K562 (cell line): Measurements from ENCODE around the gene BDH1. TPM values are rescaled to one million over a fixed set of nuclear protein-coding genes. Genes with fewer than 3 reads are reported as not detected.

Experiments used
- ATAC-seq: fragments of 200-7000 bp; cut with Tn5 transposase; 3 replicates; pipeline ENCODE4 v1.9.1; 2020; ENCODE audit warnings: moderate library complexity
- BruUV-seq: library from RNA; stranded (reverse); fragments of 400-500 nt; replicated peaks from 2 replicates; lab custom pipeline; 2021; lab: Mats Ljungman, UMichigan
- CTCF ChIA-PET: fragments of 300-600 bp; formaldehyde crosslinking; extraction: SDS; loops from one replicate; lab custom pipeline; 2021; ENCODE audit warnings: low intra/inter-chr PET ratio; lab: Yijun Ruan, JAX
- POLR2A ChIA-PET: fragments of 300-600, 350-650 bp; sonication (Branson Sonifier 250); formaldehyde crosslinking; extraction: SDS; loops from one replicate; lab custom pipeline; 2021; ENCODE audit warnings: antibody characterized with exemption, inconsistent platforms; lab: Yijun Ruan, JAX
- DNase-seq, 4 experiments: peaks; one replicate each; pipeline versions ENCODE4 v3.0.0 to v3.0.0-alpha.2; 2011 to 2018; ENCODE audit warnings: low spot score in 3 of 4, mixed read lengths in 3 of 4; ENCODE audit errors: extremely low read depth in 1 of 4
- FAIRE-seq: peaks from 2 replicates; lab custom pipeline; 2011; peaks lifted over from hg19 to GRCh38; lab: Jason Lieb, UNC
- H2AFZ ChIP-seq: 2 replicates; pipeline ENCODE4 v1.6.0; 2011; ENCODE audit warnings: low read depth, low read length, control low read depth, inconsistent platforms
- H3K27ac ChIP-seq: fragments of 200-600 bp; 3 replicates; pipeline ENCODE4 v1.8.0; 2011; ENCODE audit warnings: low read depth, mild to moderate bottlenecking, control low read depth, inconsistent platforms, low read length, moderate library complexity, mixed read lengths; ENCODE audit errors: extremely low read depth
- H3K27me3 ChIP-seq, 2 experiments: fragments of 300-600 bp in 1 of 2; 2 replicates in 1 of 2; 3 replicates in 1 of 2; pipeline versions ENCODE4 v1.6.0 to v1.8.0; 2011; ENCODE audit warnings: inconsistent platforms in 2 of 2, low read length in 2 of 2, mild to moderate bottlenecking in 1 of 2, mixed read lengths in 1 of 2, moderate library complexity in 1 of 2; ENCODE audit not compliant: control insufficient read depth in 2 of 2, insufficient read depth in 2 of 2
- H3K36me3 ChIP-seq: fragments of 300-600 bp; 3 replicates; pipeline ENCODE4 v1.8.0; 2011; ENCODE audit warnings: mild to moderate bottlenecking, low read length, inconsistent platforms; ENCODE audit not compliant: control insufficient read depth, insufficient read depth
- H3K4me1 ChIP-seq, 2 experiments: fragments of 200-600 bp in 1 of 2; replicated peaks in 1 of 2; 2 replicates in 1 of 2; 3 replicates in 1 of 2; pipeline versions ENCODE4 v1.5.1 to v1.8.0; 2011; ENCODE audit warnings: inconsistent platforms in 2 of 2, low read length in 2 of 2, mild to moderate bottlenecking in 1 of 2, mixed read lengths in 1 of 2, moderate library complexity in 1 of 2; ENCODE audit not compliant: control insufficient read depth in 2 of 2, insufficient read depth in 2 of 2
- H3K4me2 ChIP-seq: 2 replicates; pipeline ENCODE4 v1.6.1; 2011; ENCODE audit warnings: low read length, control low read depth, inconsistent platforms, mixed read lengths; ENCODE audit not compliant: insufficient read depth
- H3K4me3 ChIP-seq: fragments of 200-600 bp; sonication (generic), shearing (Covaris generic); 2 replicates; pipeline ENCODE4 v1.5.1; 2016; ENCODE audit warnings: control low read depth, inconsistent platforms
- H3K79me2 ChIP-seq: fragments of 200-600 bp; 3 replicates; pipeline ENCODE4 v1.8.0; 2011; ENCODE audit warnings: low read length, inconsistent platforms; ENCODE audit not compliant: control insufficient read depth, insufficient read depth
- H3K9ac ChIP-seq, 2 experiments: 2 replicates each; pipeline versions ENCODE4 v1.6.0 to v1.6.1; 2011; ENCODE audit warnings: low read depth in 2 of 2, low read length in 2 of 2, control low read depth in 1 of 2, inconsistent platforms in 1 of 2, mild to moderate bottlenecking in 1 of 2, mixed read lengths in 1 of 2; ENCODE audit not compliant: insufficient read depth in 1 of 2
- H3K9me1 ChIP-seq: one replicate; pipeline ENCODE4 v1.6.0; 2011; ENCODE audit warnings: inconsistent platforms, mild to moderate bottlenecking, low read length, moderate library complexity; ENCODE audit not compliant: control insufficient read depth, insufficient read depth
- H3K9me3 ChIP-seq: replicated peaks from 2 replicates; pipeline ENCODE4 v1.5.1; 2011; ENCODE audit warnings: low read depth, low read length, inconsistent platforms; ENCODE audit not compliant: control insufficient read depth, insufficient read depth
- H4K20me1 ChIP-seq: replicated peaks from 2 replicates; pipeline ENCODE4 v1.6.1; 2011; ENCODE audit warnings: low read length, inconsistent platforms, mixed read lengths; ENCODE audit not compliant: control insufficient read depth, insufficient read depth
- ATF3 ChIP-seq, 2 experiments: fragments of 450-650 bp in 1 of 2; sonication (generic) in 1 of 2; formaldehyde crosslinking in 1 of 2; IDR thresholded peaks in 1 of 2; conservative IDR thresholded peaks in 1 of 2; 2 replicates each; pipeline versions ENCODE4 v1.6.1 to v1.8.1; 2016 to 2023; ENCODE audit warnings: mild to moderate bottlenecking in 2 of 2, moderate library complexity in 2 of 2, inconsistent platforms in 1 of 2, missing genetic modification reagents in 1 of 2
- C11orf30 ChIP-seq: fragments of 450-650 bp; IDR thresholded peaks from 2 replicates; pipeline ENCODE4 v1.6.1; 2016; ENCODE audit warnings: low read depth, mild to moderate bottlenecking
- DPF2 ChIP-seq: fragments of 450-650 bp; IDR thresholded peaks from 2 replicates; pipeline ENCODE4 v1.6.1; 2016
- ETV1 ChIP-seq: fragments of 450-650 bp; conservative IDR thresholded peaks from 2 replicates; pipeline ENCODE4 v1.6.1; 2016; ENCODE audit warnings: missing genetic modification characterization, control low read depth, low read depth, missing compliant biosample characterization
- JUND ChIP-seq, 2 experiments: IDR thresholded peaks; 2 replicates in 1 of 2; 3 replicates in 1 of 2; pipeline ENCODE4 v1.6.1; 2011; ENCODE audit warnings: borderline replicate concordance in 2 of 2, low read depth in 2 of 2, low read length in 2 of 2, improper control_type of control experiment in 1 of 2, missing biosample characterization in 1 of 2, missing genetic modification characterization in 1 of 2, missing genetic modification reagents in 1 of 2
- MAFF ChIP-seq: IDR thresholded peaks from 2 replicates; pipeline ENCODE4 v1.6.1; 2012; ENCODE audit warnings: low read length, improper control_type of control experiment
- MAFK ChIP-seq: IDR thresholded peaks from 2 replicates; pipeline ENCODE4 v1.6.1; 2011; ENCODE audit warnings: low read length, improper control_type of control experiment
- MAX ChIP-seq: sonication (generic); formaldehyde crosslinking; IDR thresholded peaks from 2 replicates; pipeline ENCODE4 v1.9.0; 2022; ENCODE audit warnings: mild to moderate bottlenecking, missing genetic modification reagents
- MAZ ChIP-seq, 2 experiments: fragments of 450-650 bp in 1 of 2; sonication (generic) in 1 of 2; formaldehyde crosslinking; IDR thresholded peaks in 1 of 2; conservative IDR thresholded peaks in 1 of 2; 2 replicates each; pipeline versions ENCODE4 v1.4.0 to v1.5.0; 2020; ENCODE audit warnings: mild to moderate bottlenecking in 1 of 2, missing genetic modification reagents in 1 of 2
- NFE2 ChIP-seq: IDR thresholded peaks from 2 replicates; pipeline ENCODE4 v1.6.1; 2014; ENCODE audit warnings: antibody characterized with exemption, low read depth
- NFE2L1 ChIP-seq: fragments of 450-650 bp; IDR thresholded peaks from 2 replicates; pipeline ENCODE4 v1.6.1; 2016; ENCODE audit warnings: missing genetic modification characterization, low read depth, mild to moderate bottlenecking, missing compliant biosample characterization, moderate library complexity, borderline replicate concordance
- PHB ChIP-seq: fragments of 250-450 bp; sonication (Bioruptor Pico); IDR thresholded peaks from 2 replicates; pipeline ENCODE4 v1.5.0; 2021
- PPARD ChIP-seq: fragments of 250-450 bp; sonication (Bioruptor Pico); IDR thresholded peaks from 2 replicates; pipeline ENCODE4 v1.8.0; 2022; ENCODE audit warnings: inconsistent platforms, mild to moderate bottlenecking, moderate library complexity
- SMARCA4 ChIP-seq: fragments of 450-650 bp; IDR thresholded peaks from 2 replicates; pipeline ENCODE4 v1.6.1; 2016
- ZFX ChIP-seq: sonication (generic); formaldehyde crosslinking; IDR thresholded peaks from 2 replicates; pipeline ENCODE4 v1.8.0; 2022; ENCODE audit warnings: mild to moderate bottlenecking, missing genetic modification reagents, moderate library complexity
- ZNF316 ChIP-seq: fragments of 450-650 bp; IDR thresholded peaks from 2 replicates; pipeline ENCODE4 v1.6.1; 2016
- WGBS: fragments of 100-300 bp; shearing (Covaris generic); methylation state at CpG from one replicate; pipeline ENCODE4 v1.1.6; 2016; ENCODE audit warnings: low coverage, mixed read lengths; ENCODE audit not compliant: insufficient coverage; ENCODE audit errors: missing lambda C conversion rate; 5-methylcytosine and 5-hydroxymethylcytosine counted together
- in situ Hi-C: fragments of 300-500 bp; cut with MboI; formaldehyde crosslinking; loops from 4 replicates; pipeline ENCODE4 v1.15.0; 2018; ENCODE audit warnings: inconsistent platforms, mixed read lengths
- intact Hi-C: fragments of 100-400 bp; cut with micrococcal nuclease; formaldehyde crosslinking; loops from 2 replicates; pipeline ENCODE4 v1.14.2; 2022
- polyA plus RNA-seq, 8 experiments: library from polyadenylated mRNA; depleted of rRNA in 4 of 8; stranded (reverse) in 5 of 8; unstranded in 3 of 8; fragments of >200 nt; fragmentation: Nextera tagmentation in 2 of 8; fragmentation: Illumina TruSeq in 1 of 8; extraction: Ambion mirVana in 2 of 8; extraction: Trizol in 1 of 8; gene quantifications; 2 replicates each; pipeline versions ENCODE4 v1.2.1 to v1.2.3, GENCODE V29; 2011 to 2014; ENCODE audit warnings: inconsistent platforms in 1 of 8, missing spikeins in 1 of 8
- total RNA-seq, 7 experiments: library from RNA; depleted of rRNA in 6 of 7; stranded (reverse); fragments of >200 nt in 6 of 7; fragmentation: Illumina TruSeq in 2 of 7; extraction: Trizol in 2 of 7; gene quantifications; 2 replicates each; pipeline versions ENCODE4 v1.2.1 to v1.2.3, GENCODE V29; 2011 to 2021; ENCODE audit warnings: low replicate concordance in 1 of 7

BDH1 gene
- total and polyA plus RNA-seq, 9 of the 15 experiments (the other 6 are each of a cell fraction or from before 2014, with no cell fraction given): 0.07 to 0.89 (median 0.12) TPM; not detected in 3

GRCh38 chr3:197499427-197499826, 56.3 kb downstream of the BDH1 start:
- no TSS peak for BruUV-seq
- Histone ChIP-seq H2AFZ (peak overlapping the region; percentile 36; the same call in 1 of the 2 replicates), H3K4me1 (peaks cover 6 to 10% of the 10 kb centered on the region in 2 experiments; a peak in 4 of 5 replicates), H4K20me1 (no peaks in the 10 kb centered on the region), H3K4me3 (no peak overlapping the region), H3K4me2 (peak overlapping the region; percentile 20; the same call in 1 of the 2 replicates), H3K9ac (0 out of 4 replicates have a peak overlapping the region, but pooled peaks of 1 of the 2 experiments have one; percentile 17), H3K79me2 (no peaks in the 10 kb centered on the region), H3K27ac (no peak overlapping the region; the same call in 2 of the 3 replicates), H3K9me3 (no peaks in the 10 kb centered on the region), H3K36me3 (no peaks in the 10 kb centered on the region), H3K27me3 (peaks cover 0 to 30% of the 10 kb centered on the region in 2 experiments; a peak in 2 of 5 replicates), H3K9me1 (no peaks in the 10 kb centered on the region)
- ChIA-PET CTCF (interaction anchor here (0.5 kb wide), 1 partner anchor 64 kb away, joined by 3 read pairs; no protein-coding TSS in a partner anchor), POLR2A (interaction anchor here (0.5 kb wide), 1 partner anchor 10 kb away, joined by 3 read pairs; no protein-coding TSS in a partner anchor)
- intact Hi-C loops (no loop called here), in situ Hi-C loops (no loop called here)
- WGBS: 25% methylated on average over 8 of the region's 8 CpGs
- DNase-seq: peak in 3 of 4 experiments; percentile 37 to 41 (median 39)
- ATAC-seq: peak; percentile 63
- peak; percentile 91 for FAIRE-seq
- TF ChIP-seq C11orf30: peak; percentile 84
- no peak for TF ChIP-seq MAZ (CRISPR knock-in tag; conservative IDR thresholded peaks at IDR 0.05 in 1 of 2, IDR thresholded peaks at IDR 0.05 in 1 of 2)
- TF ChIP-seq MAX (CRISPR knock-in tag): no peak
- no peak for TF ChIP-seq PPARD (CRISPR knock-in tag)
- TF ChIP-seq MAFF: peak; percentile 50
- TF ChIP-seq DPF2: 0 out of 2 replicates have a peak, but pooled peaks have one; percentile 27
- TF ChIP-seq NFE2: peak; percentile 78
- peak; percentile 84 for TF ChIP-seq ZNF316
- no peak for TF ChIP-seq ETV1 (tag)
- TF ChIP-seq PHB: no peak
- no peak for TF ChIP-seq ZFX (CRISPR knock-in tag)
- peak; percentile 34; the same call in 1 of the 2 replicates for TF ChIP-seq JUND (IDR thresholded peaks at IDR 0.05; ENCODE audit: borderline replicate concordance, low read depth, low read length)
- no peak; the same call in 2 of the 3 replicates for TF ChIP-seq JUND (tag; IDR thresholded peaks at IDR 0.05; ENCODE audit: borderline replicate concordance, low read depth, low read length)
- TF ChIP-seq ATF3 (IDR thresholded peaks at IDR 0.05): peak; percentile 15; the same call in 1 of the 2 replicates
- no peak for TF ChIP-seq ATF3 (CRISPR knock-in tag; conservative IDR thresholded peaks at IDR 0.05)
- TF ChIP-seq MAFK: peak; percentile 42; the same call in 1 of the 2 replicates
- TF ChIP-seq SMARCA4: 0 out of 2 replicates have a peak, but pooled peaks have one; percentile 23
- TF ChIP-seq NFE2L1 (tag): peak; percentile 28; the same call in 1 of the 2 replicates
